Thyroid gland (tissue), 4 donors: Measurements from ENCODE around the gene ZNF407.

ENCODE experiments used
- POLR2A ChIP-seq, 2 donors: fragments of 450-650 bp; IDR thresholded peaks; one replicate each; pipeline ENCODE4 v1.6.1; 2017; ENCODE audit warnings: antibody characterized with exemption in 2 of 2, mild to moderate bottlenecking in 2 of 2, moderate library complexity in 1 of 2
- TF ChIP-seq, protein P1 (sequence below), 6 experiments: fragments of 200-600 bp in 3 of 6; fragments of 450-650 bp in 3 of 6; sonication (generic) in 3 of 6; IDR thresholded peaks; one replicate each; pipeline ENCODE4 v1.5.1; 2016 to 2019; ENCODE audit warnings: antibody characterized with exemption in 6 of 6, mild to moderate bottlenecking in 2 of 6, inconsistent platforms in 1 of 6, moderate library complexity in 1 of 6

- TF ChIP-seq POLR2A (IDR thresholded peaks at IDR 0.05): no peak
- TF ChIP-seq, protein P1, sequence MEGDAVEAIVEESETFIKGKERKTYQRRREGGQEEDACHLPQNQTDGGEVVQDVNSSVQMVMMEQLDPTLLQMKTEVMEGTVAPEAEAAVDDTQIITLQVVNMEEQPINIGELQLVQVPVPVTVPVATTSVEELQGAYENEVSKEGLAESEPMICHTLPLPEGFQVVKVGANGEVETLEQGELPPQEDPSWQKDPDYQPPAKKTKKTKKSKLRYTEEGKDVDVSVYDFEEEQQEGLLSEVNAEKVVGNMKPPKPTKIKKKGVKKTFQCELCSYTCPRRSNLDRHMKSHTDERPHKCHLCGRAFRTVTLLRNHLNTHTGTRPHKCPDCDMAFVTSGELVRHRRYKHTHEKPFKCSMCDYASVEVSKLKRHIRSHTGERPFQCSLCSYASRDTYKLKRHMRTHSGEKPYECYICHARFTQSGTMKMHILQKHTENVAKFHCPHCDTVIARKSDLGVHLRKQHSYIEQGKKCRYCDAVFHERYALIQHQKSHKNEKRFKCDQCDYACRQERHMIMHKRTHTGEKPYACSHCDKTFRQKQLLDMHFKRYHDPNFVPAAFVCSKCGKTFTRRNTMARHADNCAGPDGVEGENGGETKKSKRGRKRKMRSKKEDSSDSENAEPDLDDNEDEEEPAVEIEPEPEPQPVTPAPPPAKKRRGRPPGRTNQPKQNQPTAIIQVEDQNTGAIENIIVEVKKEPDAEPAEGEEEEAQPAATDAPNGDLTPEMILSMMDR (IDR thresholded peaks at IDR 0.05): no peak
Observed at GRCh38 chr18:74930616-74931015, 332.9 kb downstream of the ZNF407 start.
